K562 (cell line): Measurements from ENCODE around the gene SLC38A1. TPM values are rescaled to one million over a fixed set of nuclear protein-coding genes. Genes with fewer than 3 reads are reported as not detected.
A peak's percentile ranks its signal among the peaks of the same experiment; 100 is the strongest.

ENCODE experiments used
- ATAC-seq: fragments of 200-7000 bp; cut with Tn5 transposase; 3 replicates; pipeline ENCODE4 v1.9.1; 2020; ENCODE audit warnings: moderate library complexity
- BruUV-seq: library from RNA; stranded (reverse); fragments of 400-500 nt; replicated peaks from 2 replicates; lab custom pipeline; 2021; lab: Mats Ljungman, UMichigan
- CTCF ChIA-PET: fragments of 300-600 bp; formaldehyde crosslinking; extraction: SDS; loops from one replicate; lab custom pipeline; 2021; ENCODE audit warnings: low intra/inter-chr PET ratio; lab: Yijun Ruan, JAX
- POLR2A ChIA-PET: fragments of 300-600, 350-650 bp; sonication (Branson Sonifier 250); formaldehyde crosslinking; extraction: SDS; loops from one replicate; lab custom pipeline; 2021; ENCODE audit warnings: antibody characterized with exemption, inconsistent platforms; lab: Yijun Ruan, JAX
- DNase-seq, 4 experiments: peaks; one replicate each; pipeline versions ENCODE4 v3.0.0 to v3.0.0-alpha.2; 2011 to 2018; ENCODE audit warnings: low spot score in 3 of 4, mixed read lengths in 3 of 4; ENCODE audit errors: extremely low read depth in 1 of 4
- FAIRE-seq: peaks from 2 replicates; lab custom pipeline; 2011; peaks lifted over from hg19 to GRCh38; lab: Jason Lieb, UNC
- H2AFZ ChIP-seq: 2 replicates; pipeline ENCODE4 v1.6.0; 2011; ENCODE audit warnings: low read depth, low read length, control low read depth, inconsistent platforms
- H3K27ac ChIP-seq: fragments of 200-600 bp; 3 replicates; pipeline ENCODE4 v1.8.0; 2011; ENCODE audit warnings: low read depth, mild to moderate bottlenecking, control low read depth, inconsistent platforms, low read length, moderate library complexity, mixed read lengths; ENCODE audit errors: extremely low read depth
- H3K27me3 ChIP-seq, 2 experiments: fragments of 300-600 bp in 1 of 2; 2 replicates in 1 of 2; 3 replicates in 1 of 2; pipeline versions ENCODE4 v1.6.0 to v1.8.0; 2011; ENCODE audit warnings: inconsistent platforms in 2 of 2, low read length in 2 of 2, mild to moderate bottlenecking in 1 of 2, mixed read lengths in 1 of 2, moderate library complexity in 1 of 2; ENCODE audit not compliant: control insufficient read depth in 2 of 2, insufficient read depth in 2 of 2
- H3K36me3 ChIP-seq: fragments of 300-600 bp; 3 replicates; pipeline ENCODE4 v1.8.0; 2011; ENCODE audit warnings: mild to moderate bottlenecking, low read length, inconsistent platforms; ENCODE audit not compliant: control insufficient read depth, insufficient read depth
- H3K4me1 ChIP-seq, 2 experiments: fragments of 200-600 bp in 1 of 2; replicated peaks in 1 of 2; 2 replicates in 1 of 2; 3 replicates in 1 of 2; pipeline versions ENCODE4 v1.5.1 to v1.8.0; 2011; ENCODE audit warnings: inconsistent platforms in 2 of 2, low read length in 2 of 2, mild to moderate bottlenecking in 1 of 2, mixed read lengths in 1 of 2, moderate library complexity in 1 of 2; ENCODE audit not compliant: control insufficient read depth in 2 of 2, insufficient read depth in 2 of 2
- H3K4me2 ChIP-seq: 2 replicates; pipeline ENCODE4 v1.6.1; 2011; ENCODE audit warnings: low read length, control low read depth, inconsistent platforms, mixed read lengths; ENCODE audit not compliant: insufficient read depth
- H3K4me3 ChIP-seq: fragments of 200-600 bp; sonication (generic), shearing (Covaris generic); 2 replicates; pipeline ENCODE4 v1.5.1; 2016; ENCODE audit warnings: control low read depth, inconsistent platforms
- H3K79me2 ChIP-seq: fragments of 200-600 bp; 3 replicates; pipeline ENCODE4 v1.8.0; 2011; ENCODE audit warnings: low read length, inconsistent platforms; ENCODE audit not compliant: control insufficient read depth, insufficient read depth
- H3K9ac ChIP-seq, 2 experiments: 2 replicates each; pipeline versions ENCODE4 v1.6.0 to v1.6.1; 2011; ENCODE audit warnings: low read depth in 2 of 2, low read length in 2 of 2, control low read depth in 1 of 2, inconsistent platforms in 1 of 2, mild to moderate bottlenecking in 1 of 2, mixed read lengths in 1 of 2; ENCODE audit not compliant: insufficient read depth in 1 of 2
- H3K9me1 ChIP-seq: one replicate; pipeline ENCODE4 v1.6.0; 2011; ENCODE audit warnings: inconsistent platforms, mild to moderate bottlenecking, low read length, moderate library complexity; ENCODE audit not compliant: control insufficient read depth, insufficient read depth
- H3K9me3 ChIP-seq: replicated peaks from 2 replicates; pipeline ENCODE4 v1.5.1; 2011; ENCODE audit warnings: low read depth, low read length, inconsistent platforms; ENCODE audit not compliant: control insufficient read depth, insufficient read depth
- H4K20me1 ChIP-seq: replicated peaks from 2 replicates; pipeline ENCODE4 v1.6.1; 2011; ENCODE audit warnings: low read length, inconsistent platforms, mixed read lengths; ENCODE audit not compliant: control insufficient read depth, insufficient read depth
- BCLAF1 ChIP-seq, 2 experiments: fragments of 450-650 bp in 1 of 2; IDR thresholded peaks; 2 replicates each; pipeline ENCODE4 v1.6.1; 2011 to 2017; ENCODE audit warnings: low read depth in 2 of 2, antibody characterized with exemption in 1 of 2, borderline replicate concordance in 1 of 2, low read length in 1 of 2, mild to moderate bottlenecking in 1 of 2, mixed read lengths in 1 of 2; ENCODE audit not compliant: control insufficient read depth in 1 of 2
- CREB3L1 ChIP-seq: fragments of 450-650 bp; IDR thresholded peaks from 2 replicates; pipeline ENCODE4 v1.6.1; 2014; ENCODE audit warnings: low read depth, mild to moderate bottlenecking, moderate library complexity, borderline replicate concordance
- FOXM1 ChIP-seq, 2 experiments: fragments of 450-650 bp in 1 of 2; sonication (generic) in 1 of 2; formaldehyde crosslinking in 1 of 2; IDR thresholded peaks; 2 replicates each; pipeline versions ENCODE4 v1.6.1 to v1.9.0; 2017 to 2022; ENCODE audit warnings: low read depth in 2 of 2, mild to moderate bottlenecking in 2 of 2, missing genetic modification reagents in 1 of 2, moderate library complexity in 1 of 2
- HEY1 ChIP-seq: fragments of 250-450 bp; sonication (Bioruptor Pico); IDR thresholded peaks from 2 replicates; pipeline ENCODE4 v1.5.0; 2020; ENCODE audit warnings: mild to moderate bottlenecking, moderate library complexity, borderline replicate concordance
- KLF6 ChIP-seq: fragments of 250-450 bp; sonication (Bioruptor Pico); IDR thresholded peaks from 2 replicates; pipeline ENCODE4 v1.4.0; 2020; ENCODE audit warnings: mild to moderate bottlenecking, moderate library complexity, borderline replicate concordance
- NFE2 ChIP-seq: IDR thresholded peaks from 2 replicates; pipeline ENCODE4 v1.6.1; 2014; ENCODE audit warnings: antibody characterized with exemption, low read depth
- PCBP1 ChIP-seq: fragments of 200-400 bp; formaldehyde crosslinking; IDR thresholded peaks from 2 replicates; pipeline ENCODE4 v1.6.1; 2018; ENCODE audit warnings: mild to moderate bottlenecking, low read depth, low read length; ENCODE audit not compliant: poor library complexity, severe bottlenecking
- PTRF ChIP-seq: fragments of 450-650 bp; IDR thresholded peaks from 2 replicates; pipeline ENCODE4 v1.6.1; 2016; ENCODE audit warnings: mild to moderate bottlenecking, missing genetic modification characterization, missing compliant biosample characterization
- SETDB1 ChIP-seq: IDR thresholded peaks from one replicate; pipeline ENCODE4 v1.6.1; 2012; ENCODE audit warnings: low read length, control low read depth, inconsistent platforms
- TAF9B ChIP-seq: fragments of 450-650 bp; IDR thresholded peaks from 2 replicates; pipeline ENCODE4 v1.6.1; 2018; ENCODE audit warnings: mild to moderate bottlenecking; ENCODE audit not compliant: partially characterized antibody
- TGIF2 ChIP-seq: sonication (generic); formaldehyde crosslinking; IDR thresholded peaks from 2 replicates; pipeline ENCODE4 v1.8.1; 2022; ENCODE audit warnings: mild to moderate bottlenecking, missing genetic modification reagents, moderate library complexity
- ZNF512 ChIP-seq: IDR thresholded peaks from 2 replicates; pipeline ENCODE4 v1.6.1; 2016; ENCODE audit warnings: missing genetic modification characterization, missing compliant biosample characterization
- ZNF699 ChIP-seq: fragments of 250-450 bp; sonication (Bioruptor Pico); IDR thresholded peaks from 2 replicates; pipeline ENCODE4 v1.8.0; 2021; ENCODE audit warnings: mild to moderate bottlenecking, moderate library complexity; ENCODE audit not compliant: insufficient replicate concordance
- WGBS: fragments of 100-300 bp; shearing (Covaris generic); methylation state at CpG from one replicate; pipeline ENCODE4 v1.1.6; 2016; ENCODE audit warnings: low coverage, mixed read lengths; ENCODE audit not compliant: insufficient coverage; ENCODE audit errors: missing lambda C conversion rate; 5-methylcytosine and 5-hydroxymethylcytosine counted together
- in situ Hi-C: fragments of 300-500 bp; cut with MboI; formaldehyde crosslinking; loops from 4 replicates; pipeline ENCODE4 v1.15.0; 2018; ENCODE audit warnings: inconsistent platforms, mixed read lengths
- intact Hi-C: fragments of 100-400 bp; cut with micrococcal nuclease; formaldehyde crosslinking; loops from 2 replicates; pipeline ENCODE4 v1.14.2; 2022
- polyA plus RNA-seq, 8 experiments: library from polyadenylated mRNA; depleted of rRNA in 4 of 8; stranded (reverse) in 5 of 8; unstranded in 3 of 8; fragments of >200 nt; fragmentation: Nextera tagmentation in 2 of 8; fragmentation: Illumina TruSeq in 1 of 8; extraction: Ambion mirVana in 2 of 8; extraction: Trizol in 1 of 8; gene quantifications; 2 replicates each; pipeline versions ENCODE4 v1.2.1 to v1.2.3, GENCODE V29; 2011 to 2014; ENCODE audit warnings: inconsistent platforms in 1 of 8, missing spikeins in 1 of 8
- total RNA-seq, 7 experiments: library from RNA; depleted of rRNA in 6 of 7; stranded (reverse); fragments of >200 nt in 6 of 7; fragmentation: Illumina TruSeq in 2 of 7; extraction: Trizol in 2 of 7; gene quantifications; 2 replicates each; pipeline versions ENCODE4 v1.2.1 to v1.2.3, GENCODE V29; 2011 to 2021; ENCODE audit warnings: low replicate concordance in 1 of 7

SLC38A1 gene
- total and polyA plus RNA-seq, 9 of the 15 experiments (the other 6 are each of a cell fraction or from before 2014, with no cell fraction given): 51.9 to 112 (median 75.0) TPM

GRCh38 chr12:46219877-46220655 is 48.8 kb downstream of the SLC38A1 start:
- in situ Hi-C loops (no loop called here), intact Hi-C loops (loop anchor here (5.0 kb wide), 1 partner anchor 37 kb away; no protein-coding TSS in a partner anchor)
- DNase-seq (peak; percentile 68 to 88 (median 77)), ATAC-seq (peak; percentile 90), FAIRE-seq (peak; percentile 87)
- ChIA-PET CTCF (no interaction called here), POLR2A (interaction anchor here (1.0 to 1.4 kb wide), 2 partner anchors 21 to 23 kb away, joined by 3 read pairs; no protein-coding TSS in a partner anchor)
- H3K4me1 ChIP-seq: peaks cover 0 to 35% of the 10 kb centered on the region in 2 experiments; a peak in 4 of 5 replicates
- H3K4me3 ChIP-seq: no peak overlapping the region
- peaks cover 83% of the 10 kb centered on the region for H3K36me3 ChIP-seq
- no peaks in the 10 kb centered on the region for H3K9me3 ChIP-seq
- no peaks in the 10 kb centered on the region for H3K27me3 ChIP-seq
- no peaks in the 10 kb centered on the region for H3K9me1 ChIP-seq
- peak overlapping the region in 1 of 2 experiments; percentile 37; a peak in 2 of 4 replicates for H3K9ac ChIP-seq
- no TSS peak for BruUV-seq
- peak overlapping the region; percentile 83 for H3K27ac ChIP-seq
- peak overlapping the region; percentile 13; the same call in 1 of the 2 replicates for H2AFZ ChIP-seq
- H3K79me2 ChIP-seq: peaks cover 55% of the 10 kb centered on the region
- H4K20me1 ChIP-seq: no peaks in the 10 kb centered on the region
- peak overlapping the region; percentile 60 for H3K4me2 ChIP-seq
- 21% methylated on average over 10 of the region's 10 CpGs for whole genome bisulfite sequencing
- TF ChIP-seq TAF9B (no peak), KLF6 (no peak), PTRF (tag) (no peak), HEY1 (no peak), CREB3L1 (no peak), PCBP1 (no peak), ZNF699 (no peak), BCLAF1 (IDR thresholded peaks at IDR 0.05; ENCODE audit: borderline replicate concordance in 1 of 2, control insufficient read depth in 1 of 2, low read depth in 2 of 2, low read length in 1 of 2) (no peak), SETDB1 (no peak), TGIF2 (CRISPR knock-in tag) (no peak), ZNF512 (no peak), NFE2 (peak; percentile 53; the same call in 1 of the 2 replicates), FOXM1 (IDR thresholded peaks at IDR 0.05; ENCODE audit: low read depth) (peak; percentile 47; the same call in 1 of the 2 replicates), FOXM1 (CRISPR knock-in tag; IDR thresholded peaks at IDR 0.05; ENCODE audit: low read depth) (no peak)
